Endodermal cell (in vitro differentiated cells): ENCODE measurements around the gene AWAT1. TPM values are rescaled to one million over a fixed set of nuclear protein-coding genes. Genes with fewer than 3 reads are reported as not detected.

Experiments
- DNase-seq: peaks from one replicate; pipeline ENCODE4 v3.0.0-alpha.2; 2017
- H3K27ac ChIP-seq: 2 replicates; pipeline ENCODE4 v1.5.1; 2013; ENCODE audit warnings: mild to moderate bottlenecking, low read depth, low read length, moderate library complexity
- H3K27me3 ChIP-seq: 2 replicates; pipeline ENCODE4 v1.6.1; 2013; ENCODE audit warnings: mild to moderate bottlenecking, low read length, moderate library complexity; ENCODE audit not compliant: insufficient read depth, control insufficient read depth, poor library complexity, severe bottlenecking
- H3K36me3 ChIP-seq: 2 replicates; pipeline ENCODE4 v1.7.0; 2013; ENCODE audit warnings: mild to moderate bottlenecking, low read length, moderate library complexity; ENCODE audit not compliant: control insufficient read depth, insufficient read depth
- H3K4me1 ChIP-seq: one replicate; pipeline ENCODE4 v1.7.0; 2013; ENCODE audit warnings: low read length; ENCODE audit not compliant: control insufficient read depth, insufficient read depth
- H3K4me3 ChIP-seq: 2 replicates; pipeline ENCODE4 v1.5.1; 2013; ENCODE audit warnings: mild to moderate bottlenecking, low read length, moderate library complexity
- H3K9ac ChIP-seq: 2 replicates; pipeline ENCODE4 v1.6.1; 2013; ENCODE audit warnings: mild to moderate bottlenecking, low read length, moderate library complexity; ENCODE audit not compliant: poor library complexity, severe bottlenecking; ENCODE audit errors: extremely low read depth
- H3K9me3 ChIP-seq: 2 replicates; pipeline ENCODE4 v1.6.1; 2013; ENCODE audit warnings: mild to moderate bottlenecking, low read length, moderate library complexity; ENCODE audit not compliant: control insufficient read depth
- H3K27ac Mint-ChIP-seq: 2 replicates; pipeline ENCODE4 v1.8.0; 2020; ENCODE audit warnings: mixed read lengths
- H3K27me3 Mint-ChIP-seq: 2 replicates; pipeline ENCODE4 v1.8.0; 2021; ENCODE audit warnings: mild to moderate bottlenecking, mixed read lengths; ENCODE audit not compliant: insufficient read depth
- H3K36me3 Mint-ChIP-seq: 2 replicates; pipeline ENCODE4 v1.8.0; 2020; ENCODE audit warnings: low read depth, mixed read lengths
- H3K4me1 Mint-ChIP-seq: 2 replicates; pipeline ENCODE4 v1.8.0; 2020; ENCODE audit warnings: mixed read lengths
- H3K4me3 Mint-ChIP-seq: 2 replicates; pipeline ENCODE4 v1.8.0; 2020; ENCODE audit warnings: mild to moderate bottlenecking, moderate library complexity, mixed read lengths
- H3K9me3 Mint-ChIP-seq: 2 replicates; pipeline ENCODE4 v1.8.0; 2020; ENCODE audit warnings: mild to moderate bottlenecking, mixed read lengths
- WGBS, 2 experiments: methylation state at CpG; one replicate each; pipeline versions ENCODE4 v1.1.5 to v1.1.7; 2013; ENCODE audit warnings: missing lambda C conversion rate in 2 of 2, mixed read lengths in 1 of 2; ENCODE audit not compliant: insufficient coverage in 1 of 2, insufficient read length in 1 of 2; 5-methylcytosine and 5-hydroxymethylcytosine counted together
- total RNA-seq, 2 donors: library from RNA; stranded (reverse); fragmentation: NEBNext Ultra II Directional in 1 of 2; extraction: Animal tissue kit (Norgen Biotek cat#: 25700) in 1 of 2; gene quantifications; 2 replicates in 1 of 2; 3 replicates in 1 of 2; pipeline ENCODE4 v1.2.1, GENCODE V29; 2021
- TF ChIP-seq, protein P1 (sequence below): fragments of 200-600 bp; sonication (generic); conservative IDR thresholded peaks from 2 replicates; pipeline ENCODE4 v1.5.0; 2021; ENCODE audit warnings: antibody characterized with exemption, mild to moderate bottlenecking

Gene AWAT1
- total RNA-seq, 2 donors from 2014 or later: not detected

- peaks cover 21% of the 10 kb centered on the region for H3K36me3 Mint-ChIP-seq
- peaks cover 9% of the 10 kb centered on the region for H3K36me3 ChIP-seq
Observed at GRCh38 chrX:70281951-70282350, 47.5 kb downstream of the AWAT1 start, which contains the start of gene RAB41. TSS of gene RAB41 (plus strand) at chrX:70282172. CDS start at chrX:70282218, 46 bp downstream.

GRCh38 chrX:70289168-70289792, 54.8 kb downstream of the AWAT1 start:
- no peak for DNase-seq
- no peaks in the 10 kb centered on the region for H3K4me1 ChIP-seq
- H3K27ac ChIP-seq: no peak overlapping the region
- H3K27ac Mint-ChIP-seq: peak overlapping the region; percentile 89
- no peaks in the 10 kb centered on the region for H3K27me3 ChIP-seq
- H3K27me3 Mint-ChIP-seq: no peaks in the 10 kb centered on the region
- peaks cover 21% of the 10 kb centered on the region for H3K36me3 ChIP-seq
- peak overlapping the region; percentile 28 for H3K9ac ChIP-seq
- H3K4me1 Mint-ChIP-seq: peaks cover 6% of the 10 kb centered on the region
- peaks cover 15% of the 10 kb centered on the region for H3K36me3 Mint-ChIP-seq
- WGBS, 2 experiments: 42% methylated on average over 8 of the region's 11 CpGs; no CpG with 5 or more reads in 1 of the 2 experiments
- peaks cover 38% of the 10 kb centered on the region for H3K9me3 Mint-ChIP-seq
- peak overlapping the region; percentile 94 for H3K4me3 ChIP-seq
- peak overlapping the region; percentile 90 for H3K4me3 Mint-ChIP-seq
- H3K9me3 ChIP-seq: no peaks in the 10 kb centered on the region
- TF ChIP-seq, protein P1, sequence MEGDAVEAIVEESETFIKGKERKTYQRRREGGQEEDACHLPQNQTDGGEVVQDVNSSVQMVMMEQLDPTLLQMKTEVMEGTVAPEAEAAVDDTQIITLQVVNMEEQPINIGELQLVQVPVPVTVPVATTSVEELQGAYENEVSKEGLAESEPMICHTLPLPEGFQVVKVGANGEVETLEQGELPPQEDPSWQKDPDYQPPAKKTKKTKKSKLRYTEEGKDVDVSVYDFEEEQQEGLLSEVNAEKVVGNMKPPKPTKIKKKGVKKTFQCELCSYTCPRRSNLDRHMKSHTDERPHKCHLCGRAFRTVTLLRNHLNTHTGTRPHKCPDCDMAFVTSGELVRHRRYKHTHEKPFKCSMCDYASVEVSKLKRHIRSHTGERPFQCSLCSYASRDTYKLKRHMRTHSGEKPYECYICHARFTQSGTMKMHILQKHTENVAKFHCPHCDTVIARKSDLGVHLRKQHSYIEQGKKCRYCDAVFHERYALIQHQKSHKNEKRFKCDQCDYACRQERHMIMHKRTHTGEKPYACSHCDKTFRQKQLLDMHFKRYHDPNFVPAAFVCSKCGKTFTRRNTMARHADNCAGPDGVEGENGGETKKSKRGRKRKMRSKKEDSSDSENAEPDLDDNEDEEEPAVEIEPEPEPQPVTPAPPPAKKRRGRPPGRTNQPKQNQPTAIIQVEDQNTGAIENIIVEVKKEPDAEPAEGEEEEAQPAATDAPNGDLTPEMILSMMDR: no peak

More at GRCh38 chrX:70281951-70282350, 47.5 kb downstream of the AWAT1 start, which contains the start of gene RAB41:
- Mint-ChIP-seq H3K4me1 (peaks cover 2% of the 10 kb centered on the region), H3K27ac (no peak within 1 kb of the TSS), H3K4me3 (no peak within 1 kb of the TSS), H3K9me3 (peaks cover 63% of the 10 kb centered on the region), H3K27me3 (no peaks in the 10 kb centered on the region)
- Histone ChIP-seq H3K9ac (no peak within 1 kb of the TSS), H3K27me3 (no peaks in the 10 kb centered on the region), H3K4me3 (no peak within 1 kb of the TSS), H3K4me1 (no peaks in the 10 kb centered on the region), H3K27ac (no peak within 1 kb of the TSS), H3K9me3 (no peaks in the 10 kb centered on the region)
- WGBS, 2 experiments: 93 to 96% methylated on average over 9 to 21 of the region's 21 CpGs
- TF ChIP-seq, protein P1: no peak
- no peak for DNase-seq

Other genes with a start within 250 kb of the AWAT1 start
- not detected for gene AWAT2, start 184.7 kb upstream of the AWAT1 start, total RNA-seq
- under 1 TPM in 1 of 2 donors, not detected in 1; 0.53 TPM for gene OTUD6A, start 172.2 kb upstream of the AWAT1 start, total RNA-seq
- gene IGBP1, start 101.2 kb upstream of the AWAT1 start, total RNA-seq: 10 to 100 TPM; 45.0 to 46.5 TPM
- not detected for gene DGAT2L6, start 57.2 kb upstream of the AWAT1 start, total RNA-seq
- under 1 TPM; 0.22 TPM for gene P2RY4, start 25.5 kb downstream of the AWAT1 start, total RNA-seq
- gene ARR3, start 33.7 kb downstream of the AWAT1 start, total RNA-seq: not detected
- gene RAB41, start 47.5 kb downstream of the AWAT1 start, total RNA-seq: not detected
- 10 to 100 TPM; 28.9 to 29.6 TPM for gene PDZD11, start 55.3 kb downstream of the AWAT1 start, total RNA-seq
- gene KIF4A, start 55.4 kb downstream of the AWAT1 start, total RNA-seq: 10 to 100 TPM; 27.6 to 40.6 TPM
- gene GDPD2, start 188.7 kb downstream of the AWAT1 start, total RNA-seq: 1 to 10 TPM in 1 of 2 donors, under 1 TPM in 1; 0.55 to 1.5 TPM
- 10 to 100 TPM; 53.9 to 59.4 TPM for gene DLG3, start 210.2 kb downstream of the AWAT1 start, total RNA-seq